Adrenal gland (tissue), 5 donors: ENCODE results near the gene PHACTR2.

Source experiments
- CTCF ChIP-seq, 6 experiments: fragments of 450-650 bp in 4 of 6; fragments of 200-600 bp in 2 of 6; sonication (generic) in 1 of 6; IDR thresholded peaks; 1 replicate in 5 of 6; 2 replicates in 1 of 6; pipeline versions ENCODE4 v1.5.1 to v1.8.0; 2016 to 2021; ENCODE audit warnings: antibody characterized with exemption in 6 of 6, mild to moderate bottlenecking in 2 of 6, moderate library complexity in 1 of 6
- POLR2A ChIP-seq, 2 donors: fragments of 450-650 bp; IDR thresholded peaks; one replicate each; pipeline ENCODE4 v1.6.1; 2017; ENCODE audit warnings: antibody characterized with exemption in 2 of 2, mild to moderate bottlenecking in 2 of 2, moderate library complexity in 1 of 2
- donor health status: DM: no; HTN: no; CAD: no.

DNA sequence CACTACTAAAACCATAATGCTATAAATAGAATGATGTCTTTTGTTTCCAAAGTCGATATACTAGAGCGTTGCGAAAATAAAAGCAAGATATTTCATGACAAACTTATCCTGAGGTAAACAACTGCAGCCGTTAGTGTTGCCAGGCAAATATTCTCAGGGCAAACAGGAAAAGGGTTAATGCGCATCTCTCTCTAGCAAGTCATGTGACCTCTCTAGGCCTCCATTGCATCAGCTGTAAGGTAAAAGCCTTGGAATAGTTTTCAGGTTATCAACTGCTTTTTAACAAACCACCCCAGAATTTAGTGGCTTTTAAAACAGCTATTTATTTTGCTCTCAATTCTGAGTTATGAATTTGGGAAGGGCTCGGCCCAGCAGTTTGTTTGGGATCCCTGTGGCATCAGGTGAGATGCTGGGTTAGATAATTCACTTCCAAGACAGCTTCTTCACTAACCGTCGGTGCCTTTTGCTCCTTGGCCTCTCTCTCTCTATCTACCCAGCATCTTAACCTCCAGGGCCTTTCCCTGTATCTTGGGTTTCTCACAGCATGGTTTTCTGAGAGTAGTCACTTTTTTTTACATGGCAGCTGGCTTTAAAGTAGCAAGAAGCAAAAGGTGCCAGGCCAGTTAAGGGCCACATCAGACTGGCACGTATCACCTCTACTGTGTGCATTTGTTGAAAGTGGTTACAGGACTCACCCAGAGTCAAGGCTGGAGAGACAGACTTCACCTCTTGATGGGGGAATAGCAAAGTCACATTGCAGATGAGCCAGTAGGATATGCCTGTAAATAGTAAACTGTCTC lies 126.2 kb downstream of the PHACTR2 start:
- TF ChIP-seq POLR2A (IDR thresholded peaks at IDR 0.05): no peak
- no peak for TF ChIP-seq CTCF (IDR thresholded peaks at IDR 0.05)
